ENCODE measurements around the gene LRRC57.

Gene LRRC57

DNA sequence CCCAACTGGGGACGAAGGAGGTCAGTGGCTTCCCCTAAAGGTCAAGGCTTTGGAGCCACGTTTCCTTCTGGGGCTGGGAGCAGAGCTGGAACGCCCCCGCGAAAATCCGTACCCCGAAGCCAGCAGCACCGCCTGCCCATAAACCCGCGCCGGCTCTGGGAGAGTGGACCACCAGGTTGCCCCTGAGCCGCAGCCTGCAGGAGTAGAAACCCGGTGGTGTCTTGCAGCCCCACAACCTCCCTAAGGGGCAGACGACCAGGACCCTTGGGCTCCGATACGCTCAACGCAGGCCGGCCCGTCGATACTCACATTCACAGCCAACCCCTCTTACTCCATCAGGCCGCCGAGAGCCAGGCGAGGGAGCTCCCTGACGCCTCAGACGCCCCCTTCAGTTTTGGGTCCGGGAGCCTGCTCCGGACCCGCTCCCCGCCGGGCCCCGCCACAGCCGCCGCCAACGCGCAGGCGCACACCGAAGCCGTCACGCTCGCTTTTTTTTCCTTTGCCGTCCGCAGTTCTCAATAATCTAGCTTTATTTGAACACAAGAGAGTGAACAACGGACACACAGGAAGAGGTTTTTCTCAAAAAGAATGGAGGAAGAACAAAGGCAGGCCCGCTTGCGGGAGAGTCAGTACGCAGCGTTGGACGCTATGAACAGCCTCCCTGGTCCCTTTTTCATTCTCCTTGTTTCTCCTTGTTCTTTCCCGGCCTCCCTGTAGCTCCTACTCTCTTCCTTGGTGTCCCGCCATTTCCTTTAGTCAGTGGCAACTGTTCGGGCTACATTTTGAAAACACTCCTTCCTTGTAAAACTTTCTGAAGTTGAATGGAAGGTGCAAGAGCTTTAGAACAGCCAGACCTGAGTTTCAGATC lies 57.7 kb downstream of the LRRC57 start, which contains the start of gene ZNF106:
Gene ZNF106 (minus strand): TSS at position 471 of the 868 bp plus-strand sequence. CDS start 18,852 bp downstream, outside the sequence.
- DNase-seq: peak; percentile 75

DNA sequence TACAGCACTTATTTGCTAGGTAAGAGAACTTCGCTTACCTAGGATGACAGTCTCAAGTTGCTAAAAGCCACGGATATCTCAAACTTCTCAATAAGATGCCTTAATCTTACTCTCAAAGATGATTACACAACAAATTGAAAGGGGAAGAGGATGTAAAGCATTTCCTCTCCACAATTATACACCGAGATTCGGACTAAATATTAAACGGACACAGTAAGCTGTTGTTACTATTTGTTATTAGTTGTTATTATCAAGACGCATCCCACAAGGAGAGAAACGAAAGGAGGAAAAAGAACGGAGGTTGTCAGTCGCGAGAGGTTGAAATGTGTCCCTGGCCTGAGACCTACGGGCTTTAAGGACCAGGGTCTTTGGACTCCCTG lies 58.3 kb downstream of the LRRC57 start:
- DNase-seq: no peak
